OCI-LY3 (cell line): ENCODE data around the gene MPPED1.

ENCODE experiments used
- EZH2phosphoT487 ChIP-seq: fragments of 200-600 bp; shearing (Covaris generic); IDR thresholded peaks from 2 replicates; pipeline ENCODE4 v1.6.1; 2018; ENCODE audit warnings: antibody characterized with exemption, mixed run types, low read depth
- TF ChIP-seq, protein P1 (sequence below): fragments of 200-600, 300-600 bp; sonication (generic); IDR thresholded peaks from 2 replicates; pipeline ENCODE4 v1.5.1; 2014; ENCODE audit warnings: antibody characterized with exemption, low read length, low read depth

DNA sequence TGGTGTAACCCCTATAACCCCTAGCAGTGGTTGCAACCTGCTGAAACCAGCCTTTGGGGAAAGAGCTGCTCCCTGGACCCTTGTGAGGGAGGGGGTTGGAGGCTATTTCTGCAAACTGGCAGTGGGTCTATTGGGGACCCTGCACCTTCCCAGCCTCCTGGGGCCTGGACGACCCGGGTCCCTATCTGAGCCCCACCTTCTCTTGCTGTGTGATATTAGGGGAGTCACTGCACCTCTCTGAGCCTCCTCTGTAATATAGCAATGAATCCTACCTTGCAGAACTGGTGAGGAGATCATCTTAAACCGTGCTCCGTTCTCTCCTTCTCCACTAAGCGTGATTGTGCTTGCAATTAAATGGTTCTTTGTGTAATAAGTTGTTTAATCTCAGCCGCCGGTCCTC is 24.0 kb upstream of the MPPED1 start:
- TF ChIP-seq, protein P1, sequence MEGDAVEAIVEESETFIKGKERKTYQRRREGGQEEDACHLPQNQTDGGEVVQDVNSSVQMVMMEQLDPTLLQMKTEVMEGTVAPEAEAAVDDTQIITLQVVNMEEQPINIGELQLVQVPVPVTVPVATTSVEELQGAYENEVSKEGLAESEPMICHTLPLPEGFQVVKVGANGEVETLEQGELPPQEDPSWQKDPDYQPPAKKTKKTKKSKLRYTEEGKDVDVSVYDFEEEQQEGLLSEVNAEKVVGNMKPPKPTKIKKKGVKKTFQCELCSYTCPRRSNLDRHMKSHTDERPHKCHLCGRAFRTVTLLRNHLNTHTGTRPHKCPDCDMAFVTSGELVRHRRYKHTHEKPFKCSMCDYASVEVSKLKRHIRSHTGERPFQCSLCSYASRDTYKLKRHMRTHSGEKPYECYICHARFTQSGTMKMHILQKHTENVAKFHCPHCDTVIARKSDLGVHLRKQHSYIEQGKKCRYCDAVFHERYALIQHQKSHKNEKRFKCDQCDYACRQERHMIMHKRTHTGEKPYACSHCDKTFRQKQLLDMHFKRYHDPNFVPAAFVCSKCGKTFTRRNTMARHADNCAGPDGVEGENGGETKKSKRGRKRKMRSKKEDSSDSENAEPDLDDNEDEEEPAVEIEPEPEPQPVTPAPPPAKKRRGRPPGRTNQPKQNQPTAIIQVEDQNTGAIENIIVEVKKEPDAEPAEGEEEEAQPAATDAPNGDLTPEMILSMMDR, result no peak
- no peak for TF ChIP-seq EZH2phosphoT487
